Neural cell (in vitro differentiated cells): Measurements from ENCODE around the gene CXCL17. TPM values are rescaled to one million over a fixed set of nuclear protein-coding genes. Genes with fewer than 3 reads are reported as not detected.

Source experiments
- H2AFZ ChIP-seq: fragments of 200-600, 300-800 bp; sonication (generic), shearing (Covaris generic); 2 replicates; pipeline ENCODE4 v1.6.0; 2014; ENCODE audit warnings: low read depth, mild to moderate bottlenecking, antibody characterized with exemption, low read length, moderate library complexity
- H3F3A ChIP-seq: fragments of 200-600 bp; shearing (Covaris generic); 2 replicates; pipeline ENCODE4 v1.6.1; 2016; ENCODE audit warnings: mild to moderate bottlenecking, moderate library complexity, mixed read lengths, antibody characterized with exemption, low read length; ENCODE audit not compliant: insufficient read depth, poor library complexity, severe bottlenecking
- H3K27ac ChIP-seq: fragments of 200-600, 300-800 bp; sonication (generic), shearing (Covaris generic); 2 replicates; pipeline ENCODE4 v1.5.1; 2014; ENCODE audit warnings: mild to moderate bottlenecking, low read length, moderate library complexity
- H3K27me3 ChIP-seq: fragments of 300-800, 200-600 bp; sonication (generic), shearing (Covaris generic); 2 replicates; pipeline ENCODE4 v1.6.0; 2014; ENCODE audit warnings: mild to moderate bottlenecking, low read depth, low read length, moderate library complexity; ENCODE audit not compliant: insufficient read depth
- H3K36me3 ChIP-seq: fragments of 300-800, 200-600 bp; sonication (generic), shearing (Covaris generic); 2 replicates; pipeline ENCODE4 v1.5.1; 2014; ENCODE audit warnings: mild to moderate bottlenecking, antibody characterized with exemption, low read length, moderate library complexity; ENCODE audit not compliant: insufficient read depth
- H3K4me2 ChIP-seq: fragments of 300-800, 200-600 bp; sonication (generic), shearing (Covaris generic); 2 replicates; pipeline ENCODE4 v1.6.0; 2014; ENCODE audit warnings: mild to moderate bottlenecking, low read length
- H3K4me3 ChIP-seq: fragments of 300-800, 200-600 bp; sonication (generic), shearing (Covaris generic); 2 replicates; pipeline ENCODE4 v1.5.1; 2014; ENCODE audit warnings: mild to moderate bottlenecking, low read length, moderate library complexity
- H3K79me2 ChIP-seq: fragments of 200-600 bp; shearing (Covaris generic); replicated peaks from 2 replicates; pipeline ENCODE4 v1.6.0; 2014; ENCODE audit warnings: mild to moderate bottlenecking, low read length, moderate library complexity; ENCODE audit not compliant: insufficient read depth
- H3K9ac ChIP-seq: fragments of 300-800, 200-600 bp; sonication (generic), shearing (Covaris generic); 2 replicates; pipeline ENCODE4 v1.6.1; 2016; ENCODE audit warnings: mild to moderate bottlenecking, low read length, mixed read lengths
- H3K9me2 ChIP-seq: fragments of 200-600 bp; shearing (Covaris generic); 2 replicates; pipeline ENCODE4 v1.6.1; 2016; ENCODE audit warnings: mild to moderate bottlenecking, low read length, mixed read lengths; ENCODE audit not compliant: insufficient read depth
- H3K9me3 ChIP-seq: fragments of 200-600, 300-800 bp; sonication (generic), shearing (Covaris generic); 2 replicates; pipeline ENCODE4 v1.6.1; 2016; ENCODE audit warnings: mild to moderate bottlenecking, mixed run types, low read length, moderate library complexity, mixed read lengths
- H4K20me1 ChIP-seq: fragments of 200-600 bp; shearing (Covaris generic); 2 replicates; pipeline ENCODE4 v1.6.1; 2016; ENCODE audit warnings: mild to moderate bottlenecking, mixed run types; ENCODE audit not compliant: insufficient read depth
- CTCF ChIP-seq: fragments of 450-650 bp; IDR thresholded peaks from 2 replicates; pipeline ENCODE4 v1.5.1; 2014; ENCODE audit warnings: antibody characterized with exemption, mild to moderate bottlenecking, moderate library complexity; ENCODE audit not compliant: poor library complexity, severe bottlenecking
- EP300 ChIP-seq: fragments of 450-650 bp; conservative IDR thresholded peaks from 2 replicates; pipeline ENCODE4 v1.6.1; 2014; ENCODE audit warnings: antibody characterized with exemption, mild to moderate bottlenecking, moderate library complexity; ENCODE audit not compliant: poor library complexity, severe bottlenecking
- EZH2 ChIP-seq: fragments of 200-600, 300-800 bp; shearing (Covaris generic), sonication (generic); IDR thresholded peaks from 2 replicates; pipeline ENCODE4 v1.6.1; 2014; ENCODE audit warnings: antibody characterized with exemption, low read length, borderline replicate concordance, mild to moderate bottlenecking; ENCODE audit not compliant: insufficient read depth, poor library complexity, severe bottlenecking
- MXI1 ChIP-seq: fragments of 450-650 bp; conservative IDR thresholded peaks from 2 replicates; pipeline ENCODE4 v1.6.1; 2014; ENCODE audit warnings: antibody characterized with exemption, mild to moderate bottlenecking; ENCODE audit not compliant: poor library complexity, severe bottlenecking
- POLR2AphosphoS5 ChIP-seq: IDR thresholded peaks from 2 replicates; pipeline ENCODE4 v1.6.1; 2012
- RAD21 ChIP-seq: fragments of 450-650 bp; conservative IDR thresholded peaks from 2 replicates; pipeline ENCODE4 v1.6.1; 2014; ENCODE audit warnings: antibody characterized with exemption, mild to moderate bottlenecking, moderate library complexity
- SMC3 ChIP-seq: fragments of 450-650 bp; conservative IDR thresholded peaks from 2 replicates; pipeline ENCODE4 v1.6.1; 2014; ENCODE audit warnings: antibody characterized with exemption, mild to moderate bottlenecking, moderate library complexity; ENCODE audit not compliant: poor library complexity
- TAF1 ChIP-seq: IDR thresholded peaks from 2 replicates; pipeline ENCODE4 v1.6.1; 2012; ENCODE audit warnings: low read depth
- polyA plus RNA-seq: library from polyadenylated mRNA; depleted of rRNA; stranded (reverse); fragments of >200 nt; gene quantifications from 2 replicates; pipeline ENCODE4 v1.2.3, GENCODE V29; 2014
- TF ChIP-seq, protein P1 (sequence below): IDR thresholded peaks from 2 replicates; pipeline ENCODE4 v1.6.1; 2012; ENCODE audit warnings: borderline replicate concordance

CXCL17 gene
- polyA plus RNA-seq, 1 donor from 2014 or later: not detected

GRCh38 chr19:42423462-42424344 lies 19.0 kb downstream of the CXCL17 start:
- TF ChIP-seq MXI1: peak; percentile 85
- TF ChIP-seq, protein P1, sequence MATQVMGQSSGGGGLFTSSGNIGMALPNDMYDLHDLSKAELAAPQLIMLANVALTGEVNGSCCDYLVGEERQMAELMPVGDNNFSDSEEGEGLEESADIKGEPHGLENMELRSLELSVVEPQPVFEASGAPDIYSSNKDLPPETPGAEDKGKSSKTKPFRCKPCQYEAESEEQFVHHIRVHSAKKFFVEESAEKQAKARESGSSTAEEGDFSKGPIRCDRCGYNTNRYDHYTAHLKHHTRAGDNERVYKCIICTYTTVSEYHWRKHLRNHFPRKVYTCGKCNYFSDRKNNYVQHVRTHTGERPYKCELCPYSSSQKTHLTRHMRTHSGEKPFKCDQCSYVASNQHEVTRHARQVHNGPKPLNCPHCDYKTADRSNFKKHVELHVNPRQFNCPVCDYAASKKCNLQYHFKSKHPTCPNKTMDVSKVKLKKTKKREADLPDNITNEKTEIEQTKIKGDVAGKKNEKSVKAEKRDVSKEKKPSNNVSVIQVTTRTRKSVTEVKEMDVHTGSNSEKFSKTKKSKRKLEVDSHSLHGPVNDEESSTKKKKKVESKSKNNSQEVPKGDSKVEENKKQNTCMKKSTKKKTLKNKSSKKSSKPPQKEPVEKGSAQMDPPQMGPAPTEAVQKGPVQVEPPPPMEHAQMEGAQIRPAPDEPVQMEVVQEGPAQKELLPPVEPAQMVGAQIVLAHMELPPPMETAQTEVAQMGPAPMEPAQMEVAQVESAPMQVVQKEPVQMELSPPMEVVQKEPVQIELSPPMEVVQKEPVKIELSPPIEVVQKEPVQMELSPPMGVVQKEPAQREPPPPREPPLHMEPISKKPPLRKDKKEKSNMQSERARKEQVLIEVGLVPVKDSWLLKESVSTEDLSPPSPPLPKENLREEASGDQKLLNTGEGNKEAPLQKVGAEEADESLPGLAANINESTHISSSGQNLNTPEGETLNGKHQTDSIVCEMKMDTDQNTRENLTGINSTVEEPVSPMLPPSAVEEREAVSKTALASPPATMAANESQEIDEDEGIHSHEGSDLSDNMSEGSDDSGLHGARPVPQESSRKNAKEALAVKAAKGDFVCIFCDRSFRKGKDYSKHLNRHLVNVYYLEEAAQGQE: peak; percentile 10
- TF ChIP-seq EP300: no peak
- Histone ChIP-seq H3K9ac (peak overlapping the region; percentile 82), H3K27me3 (no peaks in the 10 kb centered on the region), H3K9me2 (no peaks in the 10 kb centered on the region), H4K20me1 (no peaks in the 10 kb centered on the region), H3K27ac (peak overlapping the region; percentile 79), H3K4me3 (peak overlapping the region; percentile 87), H3K9me3 (no peaks in the 10 kb centered on the region), H2AFZ (peak overlapping the region; percentile 58), H3F3A (no peaks in the 10 kb centered on the region), H3K4me2 (peak overlapping the region; percentile 38), H3K36me3 (no peaks in the 10 kb centered on the region), H3K79me2 (no peaks in the 10 kb centered on the region)

DNA sequence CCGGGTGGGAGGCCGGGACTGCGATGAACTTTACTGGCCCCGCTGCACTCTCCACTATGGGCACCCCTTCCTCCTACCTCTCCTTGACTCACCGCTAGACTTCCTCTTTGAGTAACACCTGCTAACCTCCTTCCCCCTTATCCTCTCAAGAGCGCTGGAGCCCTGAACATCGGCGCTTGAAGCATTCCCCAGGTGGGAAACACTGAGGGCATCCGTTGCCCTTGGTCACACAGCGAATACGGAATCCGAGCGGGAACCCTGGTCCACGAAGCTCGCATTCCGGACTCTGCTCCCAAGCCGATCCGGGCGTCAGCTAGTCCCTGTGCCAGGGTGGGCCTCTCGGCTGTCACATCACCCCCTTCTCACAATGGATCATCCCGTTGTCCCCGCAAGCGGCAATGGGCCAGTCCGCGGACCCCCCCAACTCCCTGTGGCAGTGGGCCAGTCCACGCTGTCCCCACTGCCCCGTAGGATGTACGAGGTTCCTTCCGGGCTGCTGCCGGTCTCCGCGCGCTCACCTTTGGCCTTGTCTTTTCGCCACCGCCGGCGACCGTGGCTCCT lies 19.8 kb downstream of the CXCL17 start:
- Histone ChIP-seq H2AFZ (peak overlapping the region; percentile 58), H3K4me3 (peak overlapping the region; percentile 87), H3K27ac (peak overlapping the region; percentile 79), H3K79me2 (no peaks in the 10 kb centered on the region), H3K27me3 (no peaks in the 10 kb centered on the region), H3K4me2 (peak overlapping the region; percentile 59), H3K36me3 (no peaks in the 10 kb centered on the region), H3F3A (no peaks in the 10 kb centered on the region), H3K9me2 (no peaks in the 10 kb centered on the region), H3K9me3 (no peaks in the 10 kb centered on the region), H3K9ac (peak overlapping the region; percentile 82), H4K20me1 (no peaks in the 10 kb centered on the region)
- TF ChIP-seq EZH2 (no peak), EP300 (peak; percentile 44), SMC3 (peak; percentile 43), TAF1 (peak; percentile 54), MXI1 (no peak), POLR2AphosphoS5 (peak; percentile 72), RAD21 (peak; percentile 28), CTCF (peak; percentile 38)
- TF ChIP-seq, protein P1: peak; percentile 57
